ENCODE measurements around the gene FAM114A1. TPM values are rescaled to one million over a fixed set of nuclear protein-coding genes. Genes with fewer than 3 reads are reported as not detected.

Gene FAM114A1
- total and polyA plus RNA-seq, 2 of the 8 experiments (the other 6 are each of a cell fraction or from before 2014, with no cell fraction given), result 9.5 to 12.0 TPM

- Histone ChIP-seq H3K27ac (ENCODE audit: low read depth, low read length) (no peak overlapping the region), H2BK15ac (ENCODE audit: low read length) (no peak overlapping the region), H4K8ac (ENCODE audit: extremely low read depth, insufficient read depth, low read length) (no peak overlapping the region), H3K4me3 (ENCODE audit: extremely low read depth in 1 of 4, insufficient read depth in 2 of 4, low read depth in 3 of 4, low read length in 4 of 4) (no peak overlapping the region), H4K91ac (replicated peaks; ENCODE audit: insufficient read length, low read length) (no peak overlapping the region), H3K56ac (replicated peaks; ENCODE audit: insufficient read length, low read depth, low read length) (no peak overlapping the region), H3K18ac (ENCODE audit: extremely low read depth, low read length) (no peak overlapping the region), H3K4me2 (ENCODE audit: insufficient read depth in 1 of 2, low read depth in 2 of 2, low read length in 2 of 2) (no peak overlapping the region), H3K4ac (replicated peaks; ENCODE audit: insufficient read length, low read depth, low read length) (no peak overlapping the region), H2BK120ac (replicated peaks; ENCODE audit: low read depth, low read length) (no peak overlapping the region), H3K27me3 (replicated peaks in 1 of 4; ENCODE audit: control insufficient read depth in 3 of 4, extremely low read depth in 1 of 4, insufficient read depth in 3 of 4, low read length in 3 of 4) (no peaks in the 10 kb centered on the region), H3K4me1 (replicated peaks in 1 of 4; ENCODE audit: control insufficient read depth in 3 of 4, insufficient read depth in 4 of 4, low read length in 3 of 4) (no peaks in the 10 kb centered on the region), H3K23me2 (ENCODE audit: low read depth, low read length) (no peaks in the 10 kb centered on the region), H3K36me3 (ENCODE audit: control insufficient read depth in 2 of 4, insufficient read depth in 4 of 4, low read length in 3 of 4) (no peaks in the 10 kb centered on the region; a peak in 1 of 8 replicates), H3K23ac (ENCODE audit: insufficient read length) (no peak overlapping the region), H3K79me2 (ENCODE audit: control insufficient read depth in 1 of 2, insufficient read depth in 2 of 2, low read length in 2 of 2) (no peaks in the 10 kb centered on the region), H3K9me3 (ENCODE audit: insufficient read depth in 2 of 2, low read depth in 1 of 2, low read length in 1 of 2) (no peaks in the 10 kb centered on the region), H3K14ac (ENCODE audit: insufficient read length) (no peak overlapping the region), H3K79me1 (ENCODE audit: low read depth, low read length) (no peaks in the 10 kb centered on the region), H2AFZ (ENCODE audit: low read length) (no peak overlapping the region), H4K20me1 (replicated peaks in 1 of 2; ENCODE audit: control insufficient read depth in 1 of 2, insufficient read depth in 2 of 2, low read length in 2 of 2) (no peaks in the 10 kb centered on the region), H2BK12ac (ENCODE audit: low read depth, low read length) (no peak overlapping the region), H4K5ac (ENCODE audit: insufficient read length, low read depth, low read length) (no peak overlapping the region), H2AK5ac (ENCODE audit: low read depth, low read length) (no peak overlapping the region), H3K9ac (replicated peaks in 1 of 4; ENCODE audit: extremely low read depth in 1 of 4, low read depth in 3 of 4, low read length in 3 of 4) (no peak overlapping the region), H2BK20ac (ENCODE audit: low read length) (no peak overlapping the region), H2BK5ac (ENCODE audit: low read depth, low read length) (no peak overlapping the region)
- ChIA-PET POLR2A (ENCODE audit: partially characterized antibody) (no interaction called here), CTCF (ENCODE audit: partially characterized antibody) (no interaction called here)
- FAIRE-seq (no peak), DNase-seq (ENCODE audit: low read depth in 1 of 2, low spot score in 2 of 2) (no peak)
- WGBS, 2 experiments (ENCODE audit: extremely low coverage in 1 of 2, insufficient coverage in 1 of 2, insufficient read length in 1 of 2, insufficient replicate concordance in 2 of 2, low coverage in 1 of 2, low lambda C conversion rate in 2 of 2, missing lambda C conversion rate in 1 of 2), result 97% methylated on average over 3 of the region's 3 CpGs; no CpG with 5 or more reads in 1 of the 2 experiments
- TF ChIP-seq SP1 (IDR thresholded peaks at IDR 0.05; ENCODE audit: low read depth, low read length) (no peak), HDAC6 (IDR thresholded peaks at IDR 0.05; ENCODE audit: low read depth, low read length) (no peak), TBP (IDR thresholded peaks at IDR 0.05; ENCODE audit: low read depth, low read length) (no peak), CBX5 (IDR thresholded peaks at IDR 0.05; ENCODE audit: low read depth, low read length) (no peak), MAX (IDR thresholded peaks at IDR 0.05) (no peak), SIN3A (conservative IDR thresholded peaks at IDR 0.05 in 1 of 2, IDR thresholded peaks at IDR 0.05 in 1 of 2; ENCODE audit: low read depth in 1 of 2, low read length in 2 of 2) (no peak), BCL11A (IDR thresholded peaks at IDR 0.05; ENCODE audit: low read depth in 2 of 2, low read length in 2 of 2) (no peak), ATF3 (IDR thresholded peaks at IDR 0.05; ENCODE audit: insufficient read depth, low read depth, low read length) (no peak), JUN (IDR thresholded peaks at IDR 0.05; ENCODE audit: low read depth, low read length) (no peak), POLR2A (IDR thresholded peaks at IDR 0.05; ENCODE audit: control extremely low read depth in 1 of 2, low read depth in 2 of 2, low read length in 2 of 2) (no peak), TAF1 (IDR thresholded peaks at IDR 0.05; ENCODE audit: low read depth, low read length) (no peak), RAD21 (IDR thresholded peaks at IDR 0.05 in 1 of 2, conservative IDR thresholded peaks at IDR 0.05 in 1 of 2; ENCODE audit: low read depth in 2 of 2, low read length in 2 of 2) (no peak)
These were observed 51.9 kb downstream of the FAM114A1 start for GRCh38 chr4:38919494-38919893.

All from H1 (cell line).